CD4-positive, alpha-beta T cell (primary cell): Measurements from ENCODE around the gene PLCB1. TPM values are rescaled to one million over a fixed set of nuclear protein-coding genes. Genes with fewer than 3 reads are reported as not detected.

ENCODE experiments used
- ATAC-seq: fragments of 200-7000 bp; cut with Tn5 transposase; one replicate; pipeline ENCODE4 v1.10.0; 2022; ENCODE audit warnings: mild to moderate bottlenecking; ENCODE audit not compliant: poor library complexity
- CTCF ChIA-PET: fragments of 350-600 bp; sonication (Branson Sonifier 250); formaldehyde crosslinking; loops from one replicate; lab custom pipeline; 2021; ENCODE audit warnings: antibody characterized with exemption, inconsistent platforms; lab: Charles Lee
- POLR2A ChIA-PET: fragments of 350-600 bp; sonication (Branson Sonifier 250); formaldehyde crosslinking; loops from one replicate; lab custom pipeline; 2021; ENCODE audit warnings: antibody characterized with exemption, inconsistent platforms; lab: Charles Lee
- DNase-seq, 14 experiments: peaks; one replicate each; pipeline ENCODE4 v3.0.0-alpha.2; 2013 to 2020; ENCODE audit warnings: mixed read lengths in 2 of 14
- H3K27ac ChIP-seq, 2 donors: one replicate each; pipeline versions ENCODE4 v1.5.1 to v1.7.0; 2013; ENCODE audit warnings: low read length in 2 of 2, low read depth in 1 of 2, mild to moderate bottlenecking in 1 of 2
- H3K27me3 ChIP-seq, 2 experiments: 1 replicate in 1 of 2; 2 replicates in 1 of 2; pipeline versions ENCODE4 v1.6.1 to v1.7.0; 2013; ENCODE audit warnings: low read length in 2 of 2, control low read depth in 1 of 2, mild to moderate bottlenecking in 1 of 2, moderate library complexity in 1 of 2; ENCODE audit not compliant: insufficient read depth in 2 of 2, control insufficient read depth in 1 of 2
- H3K36me3 ChIP-seq: one replicate; pipeline ENCODE4 v1.6.1; 2013; ENCODE audit warnings: low read length, control low read depth; ENCODE audit not compliant: insufficient read depth
- H3K4me1 ChIP-seq: one replicate; pipeline ENCODE4 v1.6.1; 2013; ENCODE audit warnings: low read length, control low read depth; ENCODE audit not compliant: insufficient read depth
- H3K4me3 ChIP-seq: one replicate; pipeline ENCODE4 v1.5.1; 2013; ENCODE audit warnings: mild to moderate bottlenecking, low read length, moderate library complexity
- H3K9me3 ChIP-seq, 2 experiments: 1 replicate in 1 of 2; 2 replicates in 1 of 2; pipeline versions ENCODE4 v1.6.1 to v1.7.0; 2013; ENCODE audit warnings: low read length in 2 of 2, mild to moderate bottlenecking in 2 of 2, control low read depth in 1 of 2, moderate library complexity in 1 of 2; ENCODE audit not compliant: control insufficient read depth in 1 of 2, insufficient read depth in 1 of 2
- H3K27ac Mint-ChIP-seq: one replicate; pipeline ENCODE4 v1.8.0; 2020; ENCODE audit warnings: mixed read lengths
- H3K27me3 Mint-ChIP-seq: one replicate; pipeline ENCODE4 v1.8.0; 2021; ENCODE audit warnings: mixed read lengths
- H3K36me3 Mint-ChIP-seq: one replicate; pipeline ENCODE4 v1.8.0; 2021; ENCODE audit warnings: low read depth, mixed read lengths
- H3K4me1 Mint-ChIP-seq: one replicate; pipeline ENCODE4 v1.8.0; 2021; ENCODE audit warnings: low read depth, mixed read lengths
- H3K4me3 Mint-ChIP-seq: one replicate; pipeline ENCODE4 v1.8.0; 2020; ENCODE audit warnings: mild to moderate bottlenecking, mixed read lengths
- H3K9me3 Mint-ChIP-seq: one replicate; pipeline ENCODE4 v1.8.0; 2020; ENCODE audit warnings: mixed read lengths
- CTCF ChIP-seq: fragments of 200-600 bp; IDR thresholded peaks from one replicate; pipeline ENCODE4 v1.8.0; 2022; ENCODE audit warnings: antibody characterized with exemption, mild to moderate bottlenecking
- intact Hi-C, 2 experiments: fragments of 100-400 bp; cut with DNase I in 1 of 2; cut with micrococcal nuclease in 1 of 2; formaldehyde crosslinking; loops; one replicate each; pipeline versions ENCODE4 v1.15.1 to v1.9.0; 2023 to 2025; cut with DNase I, micrococcal nuclease
- total RNA-seq, 174 experiments: library from RNA in 2 of 174; stranded (reverse) in 2 of 174; gene quantifications; one replicate each; pipeline ENCODE4 v1.2.3 and lab custom pipeline; 2021 to 2026

PLCB1 gene
- total RNA-seq, 2 experiments from 2014 or later = 3.8 to 5.6 TPM

- CTCF ChIA-PET = no interaction called here
- Mint-ChIP-seq H3K4me1 (no peaks in the 10 kb centered on the region), H3K9me3 (no peaks in the 10 kb centered on the region), H3K4me3 (no peak overlapping the region), H3K27ac (no peak overlapping the region), H3K27me3 (no peaks in the 10 kb centered on the region), H3K36me3 (no peaks in the 10 kb centered on the region)
- Histone ChIP-seq H3K4me3 (no peak overlapping the region), H3K36me3 (no peaks in the 10 kb centered on the region), H3K27me3 (no peaks in the 10 kb centered on the region), H3K9me3 (peaks cover 0 to 4% of the 10 kb centered on the region in 2 experiments), H3K4me1 (no peaks in the 10 kb centered on the region), H3K27ac (no peak overlapping the region)
- no peak for ATAC-seq
- intact Hi-C loops = no loop called here
- no peak for DNase-seq
- POLR2A ChIA-PET = no interaction called here
- no peak for TF ChIP-seq CTCF
These were observed 386.8 kb downstream of the PLCB1 start for GRCh38 chr20:8518878-8519277.

GRCh38 chr20:8519887-8520286, 387.8 kb downstream of the PLCB1 start:
- H3K9me3 Mint-ChIP-seq = no peaks in the 10 kb centered on the region
- ATAC-seq (no peak), DNase-seq (no peak)
- H3K4me1 Mint-ChIP-seq = no peaks in the 10 kb centered on the region
- ChIA-PET CTCF (no interaction called here), POLR2A (no interaction called here)
- Histone ChIP-seq H3K36me3 (no peaks in the 10 kb centered on the region), H3K9me3 (no peaks in the 10 kb centered on the region), H3K4me1 (no peaks in the 10 kb centered on the region), H3K27me3 (no peaks in the 10 kb centered on the region), H3K4me3 (no peak overlapping the region), H3K27ac (no peak overlapping the region)
- no peak overlapping the region for H3K27ac Mint-ChIP-seq
- no peaks in the 10 kb centered on the region for H3K36me3 Mint-ChIP-seq
- no peak overlapping the region for H3K4me3 Mint-ChIP-seq
- intact Hi-C loops = no loop called here
- no peaks in the 10 kb centered on the region for H3K27me3 Mint-ChIP-seq
- no peak for TF ChIP-seq CTCF

GRCh38 chr20:8522168-8522567, 390.1 kb downstream of the PLCB1 start:
- H3K27ac ChIP-seq = no peak overlapping the region
- ChIA-PET POLR2A (no interaction called here), CTCF (no interaction called here)
- no peaks in the 10 kb centered on the region for H3K4me1 ChIP-seq
- H3K9me3 Mint-ChIP-seq = no peaks in the 10 kb centered on the region
- no peak overlapping the region for H3K4me3 Mint-ChIP-seq
- H3K27me3 ChIP-seq = no peaks in the 10 kb centered on the region
- intact Hi-C loops = no loop called here
- H3K27ac Mint-ChIP-seq = no peak overlapping the region
- no peak for ATAC-seq
- DNase-seq = no peak
- TF ChIP-seq CTCF = no peak
- no peaks in the 10 kb centered on the region for H3K27me3 Mint-ChIP-seq
- H3K9me3 ChIP-seq = no peaks in the 10 kb centered on the region
- no peaks in the 10 kb centered on the region for H3K36me3 Mint-ChIP-seq
- H3K36me3 ChIP-seq = no peaks in the 10 kb centered on the region
- no peaks in the 10 kb centered on the region for H3K4me1 Mint-ChIP-seq
- H3K4me3 ChIP-seq = no peak overlapping the region
